ENCODE data around the gene WASHC2C.
"Not testable (repeated sequence)": the region's sequence is repeated elsewhere in the genome, so short reads cannot be mapped to it uniquely, and the experiment has no call there.

DNA sequence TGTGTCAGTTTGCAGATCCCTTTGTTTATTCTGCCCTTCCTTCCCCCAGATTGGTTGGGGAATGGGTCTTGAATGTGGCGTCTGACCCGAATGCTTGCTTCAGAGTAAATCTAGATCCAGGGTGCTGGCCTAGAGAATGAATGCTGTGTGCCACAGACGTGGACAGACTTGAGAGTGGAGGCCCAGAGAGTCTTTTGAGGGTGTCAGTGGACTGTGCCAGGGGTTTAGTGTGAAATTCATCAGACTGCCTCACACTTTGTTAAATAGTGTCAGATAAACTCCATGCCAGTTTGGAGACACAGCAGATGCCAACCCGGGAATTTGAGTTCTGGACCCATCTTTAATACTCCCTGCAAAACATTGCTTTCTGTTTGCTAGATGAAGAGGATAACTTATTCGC is 25.1 kb downstream of the WASHC2C start:
- TF ChIP-seq, protein P1, sequence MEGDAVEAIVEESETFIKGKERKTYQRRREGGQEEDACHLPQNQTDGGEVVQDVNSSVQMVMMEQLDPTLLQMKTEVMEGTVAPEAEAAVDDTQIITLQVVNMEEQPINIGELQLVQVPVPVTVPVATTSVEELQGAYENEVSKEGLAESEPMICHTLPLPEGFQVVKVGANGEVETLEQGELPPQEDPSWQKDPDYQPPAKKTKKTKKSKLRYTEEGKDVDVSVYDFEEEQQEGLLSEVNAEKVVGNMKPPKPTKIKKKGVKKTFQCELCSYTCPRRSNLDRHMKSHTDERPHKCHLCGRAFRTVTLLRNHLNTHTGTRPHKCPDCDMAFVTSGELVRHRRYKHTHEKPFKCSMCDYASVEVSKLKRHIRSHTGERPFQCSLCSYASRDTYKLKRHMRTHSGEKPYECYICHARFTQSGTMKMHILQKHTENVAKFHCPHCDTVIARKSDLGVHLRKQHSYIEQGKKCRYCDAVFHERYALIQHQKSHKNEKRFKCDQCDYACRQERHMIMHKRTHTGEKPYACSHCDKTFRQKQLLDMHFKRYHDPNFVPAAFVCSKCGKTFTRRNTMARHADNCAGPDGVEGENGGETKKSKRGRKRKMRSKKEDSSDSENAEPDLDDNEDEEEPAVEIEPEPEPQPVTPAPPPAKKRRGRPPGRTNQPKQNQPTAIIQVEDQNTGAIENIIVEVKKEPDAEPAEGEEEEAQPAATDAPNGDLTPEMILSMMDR (IDR thresholded peaks at IDR 0.05) = not testable (repeated sequence)
- TF ChIP-seq POLR2A (IDR thresholded peaks at IDR 0.05) = not testable (repeated sequence)
